ENCODE data around the gene DPH2. TPM values are rescaled to one million over a fixed set of nuclear protein-coding genes. Genes with fewer than 3 reads are reported as not detected.

The DPH2 gene
- polyA plus RNA-seq, 1 donor, result 19.9 TPM

DNA sequence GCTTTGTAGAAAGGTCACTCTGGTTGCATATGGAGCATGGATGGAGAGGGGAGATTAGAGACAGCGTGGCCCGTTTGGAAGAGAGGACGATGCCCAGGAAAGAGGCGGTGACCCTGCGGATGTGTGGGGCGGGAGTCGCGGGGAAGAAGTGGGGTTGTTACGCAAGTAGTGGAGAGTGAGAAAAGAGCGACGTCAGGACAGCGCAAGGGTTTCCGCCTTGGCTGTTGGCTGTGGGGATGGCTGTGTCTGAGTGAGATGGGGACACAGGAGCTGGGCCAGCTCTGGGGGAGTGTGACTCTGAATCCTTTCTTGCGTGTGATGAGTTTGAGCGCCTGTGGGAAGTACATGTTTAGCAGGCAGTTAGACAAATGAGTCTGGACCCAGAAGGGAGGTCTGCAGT, 13.0 kb downstream of the DPH2 start:
- no CpG with 5 or more reads among the region's 15 CpGs for WGBS (ENCODE audit: insufficient coverage, low lambda C conversion rate)
- DNase-seq, result no peak
- H3K4me3 ChIP-seq (ENCODE audit: low read length), result no peak overlapping the region
- H3K27ac ChIP-seq (ENCODE audit: low read length), result no peak overlapping the region
- H3K36me3 ChIP-seq (ENCODE audit: control insufficient read depth, insufficient read depth, low read length), result peaks cover 25% of the 10 kb centered on the region
- no peaks in the 10 kb centered on the region for H3K9me3 ChIP-seq (ENCODE audit: control insufficient read depth, low read depth, low read length)
- H3K4me1 ChIP-seq (ENCODE audit: control insufficient read depth, insufficient read depth, low read length), result peaks cover 41% of the 10 kb centered on the region
- no peaks in the 10 kb centered on the region for H3K27me3 ChIP-seq (ENCODE audit: control insufficient read depth, insufficient read depth, low read length)

- no peaks in the 10 kb centered on the region for H3K9me3 ChIP-seq (ENCODE audit: control insufficient read depth, low read depth, low read length)
- H3K4me1 ChIP-seq (ENCODE audit: control insufficient read depth, insufficient read depth, low read length), result peaks cover 41% of the 10 kb centered on the region
- no peak overlapping the region for H3K4me3 ChIP-seq (ENCODE audit: low read length)
- no CpG with 5 or more reads among the region's 12 CpGs for WGBS (ENCODE audit: insufficient coverage, low lambda C conversion rate)
- no peak for DNase-seq
- H3K27me3 ChIP-seq (ENCODE audit: control insufficient read depth, insufficient read depth, low read length), result no peaks in the 10 kb centered on the region
- H3K27ac ChIP-seq (ENCODE audit: low read length), result no peak overlapping the region
- peaks cover 20% of the 10 kb centered on the region for H3K36me3 ChIP-seq (ENCODE audit: control insufficient read depth, insufficient read depth, low read length)
These were observed 13.6 kb downstream of the DPH2 start for GRCh38 chr1:43983253-43983899.

DNA sequence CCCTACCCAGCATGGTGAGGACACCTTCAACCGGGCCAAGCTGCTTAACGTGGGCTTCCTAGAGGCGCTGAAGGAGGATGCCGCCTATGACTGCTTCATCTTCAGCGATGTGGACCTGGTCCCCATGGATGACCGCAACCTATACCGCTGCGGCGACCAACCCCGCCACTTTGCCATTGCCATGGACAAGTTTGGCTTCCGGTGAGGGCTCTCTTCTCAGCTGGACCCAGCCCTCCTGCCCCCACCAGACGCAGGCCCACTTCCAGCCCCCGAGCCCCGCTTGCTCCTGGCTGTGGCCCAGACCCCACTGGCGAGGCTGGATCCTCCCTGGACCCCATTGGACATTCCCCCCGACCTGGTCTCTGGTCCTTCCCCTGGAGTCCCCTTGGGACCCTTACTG, 15.0 kb downstream of the DPH2 start:
- no CpG with 5 or more reads among the region's 16 CpGs for WGBS (ENCODE audit: insufficient coverage, low lambda C conversion rate)

GRCh38 chr1:43985984-43986595, 16.3 kb downstream of the DPH2 start:
- Histone ChIP-seq H3K4me1 (ENCODE audit: control insufficient read depth, insufficient read depth, low read length) (peaks cover 34% of the 10 kb centered on the region), H3K27ac (ENCODE audit: low read length) (peak overlapping the region; percentile 49), H3K4me3 (ENCODE audit: low read length) (no peak overlapping the region), H3K36me3 (ENCODE audit: control insufficient read depth, insufficient read depth, low read length) (peaks cover 20% of the 10 kb centered on the region), H3K9me3 (ENCODE audit: control insufficient read depth, low read depth, low read length) (no peaks in the 10 kb centered on the region), H3K27me3 (ENCODE audit: control insufficient read depth, insufficient read depth, low read length) (no peaks in the 10 kb centered on the region)
- no CpG with 5 or more reads among the region's 4 CpGs for WGBS (ENCODE audit: insufficient coverage, low lambda C conversion rate)
- DNase-seq, result no peak

More for the DNA sequence above, 15.0 kb downstream of the DPH2 start:
- Histone ChIP-seq H3K27ac (ENCODE audit: low read length) (no peak overlapping the region), H3K4me1 (ENCODE audit: control insufficient read depth, insufficient read depth, low read length) (peaks cover 34% of the 10 kb centered on the region), H3K36me3 (ENCODE audit: control insufficient read depth, insufficient read depth, low read length) (peaks cover 20% of the 10 kb centered on the region), H3K4me3 (ENCODE audit: low read length) (no peak overlapping the region), H3K9me3 (ENCODE audit: control insufficient read depth, low read depth, low read length) (no peaks in the 10 kb centered on the region), H3K27me3 (ENCODE audit: control insufficient read depth, insufficient read depth, low read length) (no peaks in the 10 kb centered on the region)
- DNase-seq, result no peak

- Histone ChIP-seq H3K36me3 (ENCODE audit: control insufficient read depth, insufficient read depth, low read length) (peaks cover 14% of the 10 kb centered on the region), H3K9me3 (ENCODE audit: control insufficient read depth, low read depth, low read length) (no peaks in the 10 kb centered on the region), H3K27me3 (ENCODE audit: control insufficient read depth, insufficient read depth, low read length) (no peaks in the 10 kb centered on the region), H3K4me1 (ENCODE audit: control insufficient read depth, insufficient read depth, low read length) (peaks cover 37% of the 10 kb centered on the region), H3K4me3 (ENCODE audit: low read length) (no peak overlapping the region), H3K27ac (ENCODE audit: low read length) (peak overlapping the region; percentile 49)
- WGBS (ENCODE audit: insufficient coverage, low lambda C conversion rate), result 60% methylated on average over 1 of the region's 6 CpGs
- peak in 1 of 2 donors; percentile 51 for DNase-seq
These were observed 16.9 kb downstream of the DPH2 start for GRCh38 chr1:43986712-43987111.

DNA sequence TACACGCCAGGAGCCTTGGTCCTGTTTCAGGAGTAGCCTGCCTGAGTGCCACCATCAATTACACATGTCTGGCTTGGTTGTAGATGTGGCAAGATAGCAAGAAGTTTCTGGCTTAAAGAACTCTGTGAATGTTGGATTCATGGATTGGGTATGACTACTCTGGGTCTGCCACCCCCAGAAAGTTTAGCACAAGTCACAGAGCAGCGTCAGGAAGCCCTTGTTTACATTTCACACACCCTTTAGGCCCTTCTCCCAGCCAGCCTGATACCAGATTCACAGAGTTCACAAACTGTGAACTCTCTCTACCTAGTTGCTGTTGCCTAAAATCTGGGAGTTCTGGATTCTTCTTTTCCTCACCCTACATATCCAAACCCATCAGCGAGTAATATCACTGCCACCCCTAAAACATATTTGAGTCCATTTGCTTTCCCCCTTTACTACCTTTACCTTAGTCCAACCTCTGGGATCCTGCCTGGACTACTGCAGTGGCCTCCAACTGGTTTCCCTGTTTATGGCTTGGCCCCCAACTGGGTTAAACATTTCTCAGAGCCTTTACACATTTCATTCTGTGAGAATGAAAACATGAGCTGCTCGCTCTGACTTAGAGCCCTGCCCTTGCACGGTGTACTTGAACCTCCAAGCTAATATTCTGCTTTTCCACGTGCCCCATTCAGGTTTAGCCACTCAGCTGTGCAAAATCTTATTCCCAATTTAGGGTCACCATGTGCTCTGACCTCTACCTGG, 17.5 kb downstream of the DPH2 start:
- Histone ChIP-seq H3K4me3 (ENCODE audit: low read length) (no peak overlapping the region), H3K9me3 (ENCODE audit: control insufficient read depth, low read depth, low read length) (no peaks in the 10 kb centered on the region), H3K36me3 (ENCODE audit: control insufficient read depth, insufficient read depth, low read length) (peaks cover 13% of the 10 kb centered on the region), H3K27ac (ENCODE audit: low read length) (peak overlapping the region; percentile 49), H3K4me1 (ENCODE audit: control insufficient read depth, insufficient read depth, low read length) (peaks cover 39% of the 10 kb centered on the region), H3K27me3 (ENCODE audit: control insufficient read depth, insufficient read depth, low read length) (no peaks in the 10 kb centered on the region)
- no CpG with 5 or more reads among the region's 6 CpGs for WGBS (ENCODE audit: insufficient coverage, low lambda C conversion rate)
- DNase-seq, result peak in 1 of 2 donors; percentile 81

DNA sequence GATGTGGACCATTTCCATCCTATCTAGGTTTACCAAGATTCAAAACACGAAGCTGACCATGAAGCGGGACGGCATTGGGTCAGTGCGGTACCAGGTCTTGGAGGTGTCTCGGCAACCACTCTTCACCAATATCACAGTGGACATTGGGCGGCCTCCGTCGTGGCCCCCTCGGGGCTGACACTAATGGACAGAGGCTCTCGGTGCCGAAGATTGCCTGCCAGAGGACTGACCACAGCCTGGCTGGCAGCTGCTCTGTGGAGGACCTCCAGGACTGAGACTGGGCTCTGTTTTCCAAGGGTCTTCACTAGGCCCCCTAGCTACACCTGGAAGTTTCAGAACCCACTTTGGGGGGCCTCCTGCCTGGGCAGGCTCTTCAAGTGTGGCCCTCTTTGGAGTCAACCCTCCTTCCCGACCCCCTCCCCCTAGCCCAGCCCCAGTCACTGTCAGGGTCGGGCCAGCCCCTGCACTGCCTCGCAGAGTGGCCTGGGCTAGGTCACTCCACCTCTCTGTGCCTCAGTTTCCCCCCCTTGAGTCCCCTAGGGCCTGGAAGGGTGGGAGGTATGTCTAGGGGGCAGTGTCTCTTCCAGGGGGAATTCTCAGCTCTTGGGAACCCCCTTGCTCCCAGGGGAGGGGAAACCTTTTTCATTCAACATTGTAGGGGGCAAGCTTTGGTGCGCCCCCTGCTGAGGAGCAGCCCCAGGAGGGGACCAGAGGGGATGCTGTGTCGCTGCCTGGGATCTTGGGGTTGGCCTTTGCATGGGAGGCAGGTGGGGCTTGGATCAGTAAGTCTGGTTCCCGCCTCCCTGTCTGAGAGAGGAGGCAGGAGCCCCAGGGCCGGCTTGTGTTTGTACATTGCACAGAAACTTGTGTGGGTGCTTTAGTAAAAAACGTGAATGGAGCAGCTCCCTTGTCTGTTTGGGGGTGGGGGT, 20.7 kb downstream of the DPH2 start:
- H3K4me1 ChIP-seq (ENCODE audit: control insufficient read depth, insufficient read depth, low read length), result peaks cover 52% of the 10 kb centered on the region
- no peak for DNase-seq

DNA sequence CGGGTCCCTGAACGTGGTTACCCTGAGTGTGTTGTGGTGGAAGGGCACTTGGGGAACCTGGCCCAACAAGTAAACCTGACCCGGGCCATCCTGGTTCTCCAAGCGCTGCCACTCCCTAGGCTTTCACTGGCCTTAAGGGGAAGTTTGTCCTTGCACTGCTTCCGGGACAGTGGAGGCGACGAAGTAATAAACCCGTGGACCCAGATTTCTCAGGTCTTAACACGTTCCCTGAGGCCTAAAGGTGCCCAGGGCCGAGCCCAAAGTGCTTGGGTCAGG, 21.3 kb downstream of the DPH2 start:
- peaks cover 49% of the 10 kb centered on the region for H3K4me1 ChIP-seq (ENCODE audit: control insufficient read depth, insufficient read depth, low read length)

More for the DNA sequence above, 20.7 kb downstream of the DPH2 start:
- no CpG with 5 or more reads among the region's 19 CpGs for WGBS (ENCODE audit: insufficient coverage, low lambda C conversion rate)
- Histone ChIP-seq H3K36me3 (ENCODE audit: control insufficient read depth, insufficient read depth, low read length) (peaks cover 3% of the 10 kb centered on the region), H3K27me3 (ENCODE audit: control insufficient read depth, insufficient read depth, low read length) (no peaks in the 10 kb centered on the region), H3K9me3 (ENCODE audit: control insufficient read depth, low read depth, low read length) (no peaks in the 10 kb centered on the region), H3K4me3 (ENCODE audit: low read length) (peak overlapping the region; percentile 86), H3K27ac (ENCODE audit: low read length) (peak overlapping the region; percentile 86)

GRCh38 chr1:43991476-43992231, 21.8 kb downstream of the DPH2 start, which contains the start of gene CCDC24:
Gene CCDC24 (plus strand): TSS chr1:43991599. CDS start chr1:43991879, 280 bp downstream.
- Histone ChIP-seq H3K27me3 (ENCODE audit: control insufficient read depth, insufficient read depth, low read length) (no peaks in the 10 kb centered on the region), H3K4me3 (ENCODE audit: low read length) (peak within 1 kb of the TSS; percentile 86), H3K9me3 (ENCODE audit: control insufficient read depth, low read depth, low read length) (no peaks in the 10 kb centered on the region), H3K36me3 (ENCODE audit: control insufficient read depth, insufficient read depth, low read length) (no peaks in the 10 kb centered on the region), H3K4me1 (ENCODE audit: control insufficient read depth, insufficient read depth, low read length) (peaks cover 48% of the 10 kb centered on the region), H3K27ac (ENCODE audit: low read length) (peak within 1 kb of the TSS; percentile 86)
- peak; percentile 61 to 89 for DNase-seq
- WGBS (ENCODE audit: insufficient coverage, low lambda C conversion rate), result no CpG with 5 or more reads among the region's 66 CpGs

More for the DNA sequence above, 21.3 kb downstream of the DPH2 start:
- Histone ChIP-seq H3K36me3 (ENCODE audit: control insufficient read depth, insufficient read depth, low read length) (no peaks in the 10 kb centered on the region), H3K27me3 (ENCODE audit: control insufficient read depth, insufficient read depth, low read length) (no peaks in the 10 kb centered on the region), H3K9me3 (ENCODE audit: control insufficient read depth, low read depth, low read length) (no peaks in the 10 kb centered on the region), H3K27ac (ENCODE audit: low read length) (peak overlapping the region; percentile 86), H3K4me3 (ENCODE audit: low read length) (peak overlapping the region; percentile 86)
- WGBS (ENCODE audit: insufficient coverage, low lambda C conversion rate), result no CpG with 5 or more reads among the region's 10 CpGs
- no peak for DNase-seq

Data from large intestine (tissue), 3 donors.